KMS-11 (cell line): ENCODE results near the gene NOLC1.

Experiments
- H2AFZ ChIP-seq: fragments of 200-600 bp; sonication (generic); 2 replicates; pipeline ENCODE4 v1.6.1; 2016; ENCODE audit warnings: antibody characterized with exemption, mixed run types, low read depth
- H3K27ac ChIP-seq: fragments of 200-600 bp; sonication (generic); 2 replicates; pipeline ENCODE4 v1.6.1; 2016; ENCODE audit warnings: mild to moderate bottlenecking, mixed run types
- H3K27me3 ChIP-seq: fragments of 200-600 bp; sonication (generic); 2 replicates; pipeline ENCODE4 v1.6.1; 2017; ENCODE audit warnings: mild to moderate bottlenecking, low read depth, mixed run types, moderate library complexity; ENCODE audit not compliant: insufficient read depth
- H3K36me3 ChIP-seq: fragments of 200-600 bp; sonication (generic); 2 replicates; pipeline ENCODE4 v1.6.1; 2017; ENCODE audit warnings: mild to moderate bottlenecking, mixed run types; ENCODE audit not compliant: insufficient read depth
- H3K4me1 ChIP-seq: fragments of 200-600 bp; sonication (generic); 2 replicates; pipeline ENCODE4 v1.6.1; 2016; ENCODE audit warnings: mild to moderate bottlenecking, low read depth, mixed run types; ENCODE audit not compliant: poor library complexity, severe bottlenecking
- H3K4me2 ChIP-seq: fragments of 200-600 bp; sonication (generic); 2 replicates; pipeline ENCODE4 v1.7.0; 2016; ENCODE audit warnings: mild to moderate bottlenecking, mixed run types
- H3K4me3 ChIP-seq: fragments of 200-600 bp; sonication (generic); IDR thresholded peaks from 2 replicates; pipeline ENCODE4 v1.6.1; 2017; ENCODE audit warnings: low read depth, low read length, mixed read lengths; ENCODE audit not compliant: insufficient read depth
- H3K79me2 ChIP-seq: fragments of 200-600 bp; sonication (generic); 2 replicates; pipeline ENCODE4 v1.6.1; 2016; ENCODE audit warnings: low read depth, mixed run types; ENCODE audit not compliant: insufficient read depth
- H3K9ac ChIP-seq: fragments of 200-600 bp; sonication (generic); 2 replicates; pipeline ENCODE4 v1.6.1; 2016; ENCODE audit warnings: mild to moderate bottlenecking, mixed run types
- H4K20me1 ChIP-seq: fragments of 200-600 bp; sonication (generic); 2 replicates; pipeline ENCODE4 v1.6.1; 2016; ENCODE audit warnings: mild to moderate bottlenecking, mixed run types; ENCODE audit not compliant: insufficient read depth
- CTCF ChIP-seq: fragments of 200-600 bp; sonication (generic); conservative IDR thresholded peaks from 2 replicates; pipeline ENCODE4 v1.6.1; 2017; ENCODE audit warnings: low read depth, mild to moderate bottlenecking, antibody characterized with exemption, low read length, moderate library complexity, mixed read lengths

Gene NOLC1

GRCh38 chr10:102141583-102142107 is 10.5 kb upstream of the NOLC1 start:
- Histone ChIP-seq H3K36me3 (peaks cover 23% of the 10 kb centered on the region; the same call in 1 of the 2 replicates), H3K4me2 (no peak overlapping the region), H2AFZ (no peak overlapping the region), H3K4me1 (peaks cover 3% of the 10 kb centered on the region), H3K27ac (no peak overlapping the region), H4K20me1 (peaks cover 23% of the 10 kb centered on the region), H3K27me3 (no peaks in the 10 kb centered on the region), H3K9ac (no peak overlapping the region), H3K79me2 (peaks cover 63% of the 10 kb centered on the region), H3K4me3 (no peak overlapping the region)
- TF ChIP-seq CTCF, result no peak

DNA sequence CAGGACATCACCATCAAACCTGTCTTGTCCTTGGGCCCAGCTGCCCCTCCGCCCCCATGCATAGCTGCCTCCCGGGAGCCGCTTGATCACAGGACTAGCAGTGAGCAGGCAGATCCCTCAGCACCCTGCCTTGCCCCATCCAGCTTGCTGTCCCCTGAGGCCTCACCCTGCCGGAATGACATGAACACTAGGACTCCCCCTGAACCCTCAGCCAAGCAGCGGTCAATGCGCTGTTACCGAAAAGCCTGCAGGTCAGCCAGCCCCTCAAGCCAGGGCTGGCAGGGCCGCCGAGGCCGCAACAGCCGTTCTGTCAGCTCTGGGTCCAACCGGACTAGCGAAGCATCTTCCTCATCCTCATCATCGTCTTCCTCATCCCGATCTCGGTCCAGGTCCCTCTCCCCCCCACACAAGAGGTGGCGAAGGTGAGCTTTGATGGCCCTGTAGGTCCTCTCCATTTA is 5.2 kb upstream of the NOLC1 start:
- TF ChIP-seq CTCF, result no peak
- Histone ChIP-seq H3K27ac (no peak overlapping the region; the same call in 1 of the 2 replicates), H3K4me2 (no peak overlapping the region), H3K79me2 (peaks cover 11% of the 10 kb centered on the region; the same call in 1 of the 2 replicates), H4K20me1 (no peaks in the 10 kb centered on the region), H3K4me1 (peaks cover 23% of the 10 kb centered on the region), H2AFZ (no peak overlapping the region), H3K27me3 (no peaks in the 10 kb centered on the region), H3K9ac (no peak overlapping the region), H3K36me3 (peaks cover 17% of the 10 kb centered on the region; the same call in 1 of the 2 replicates), H3K4me3 (no peak overlapping the region)

DNA sequence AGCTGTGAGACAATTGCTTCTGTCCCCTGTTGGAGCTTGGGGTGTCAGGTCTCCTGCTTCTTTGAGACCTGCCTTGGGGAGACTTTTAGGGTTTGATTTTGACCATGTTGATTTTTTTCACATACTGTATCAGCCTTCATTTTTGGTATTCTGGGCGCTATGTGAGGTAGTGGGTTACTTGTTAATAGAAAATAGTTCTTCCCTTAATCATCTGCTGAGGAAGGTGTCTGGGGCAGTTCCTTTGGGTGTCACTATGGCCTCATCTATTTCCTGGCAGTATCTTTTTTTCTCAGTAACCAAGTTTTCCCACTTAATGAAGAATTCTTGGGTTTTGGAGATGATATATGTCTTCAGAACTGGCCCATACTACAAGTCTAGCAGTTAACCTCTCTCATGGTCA is 4.6 kb upstream of the NOLC1 start:
- Histone ChIP-seq H3K4me1 (peaks cover 23% of the 10 kb centered on the region), H3K27me3 (no peaks in the 10 kb centered on the region), H2AFZ (no peak overlapping the region), H3K4me2 (no peak overlapping the region), H3K79me2 (peaks cover 10% of the 10 kb centered on the region), H4K20me1 (no peaks in the 10 kb centered on the region), H3K4me3 (no peak overlapping the region), H3K36me3 (peaks cover 17% of the 10 kb centered on the region; the same call in 1 of the 2 replicates), H3K9ac (no peak overlapping the region), H3K27ac (no peak overlapping the region; the same call in 1 of the 2 replicates)
- TF ChIP-seq CTCF, result no peak

GRCh38 chr10:102148275-102148674 is 3.9 kb upstream of the NOLC1 start:
- no peak overlapping the region for H3K27ac ChIP-seq

More at GRCh38 chr10:102148275-102148674, 3.9 kb upstream of the NOLC1 start:
- peaks cover 15% of the 10 kb centered on the region for H3K79me2 ChIP-seq
- no peak overlapping the region for H3K4me2 ChIP-seq
- peaks cover 23% of the 10 kb centered on the region for H3K4me1 ChIP-seq
- peaks cover 17% of the 10 kb centered on the region; the same call in 1 of the 2 replicates for H3K36me3 ChIP-seq
- H4K20me1 ChIP-seq, result no peaks in the 10 kb centered on the region
- no peaks in the 10 kb centered on the region for H3K27me3 ChIP-seq
- H2AFZ ChIP-seq, result no peak overlapping the region
- no peak for TF ChIP-seq CTCF
- H3K9ac ChIP-seq, result no peak overlapping the region
- no peak overlapping the region for H3K4me3 ChIP-seq
